K562 (cell line): Measurements from ENCODE around the gene NR2F2. TPM values are rescaled to one million over a fixed set of nuclear protein-coding genes. Genes with fewer than 3 reads are reported as not detected.

Experiments used
- ATAC-seq: fragments of 200-7000 bp; cut with Tn5 transposase; 3 replicates; pipeline ENCODE4 v1.9.1; 2020; ENCODE audit warnings: moderate library complexity
- BruUV-seq: library from RNA; stranded (reverse); fragments of 400-500 nt; replicated peaks from 2 replicates; lab custom pipeline; 2021; lab: Mats Ljungman, UMichigan
- CTCF ChIA-PET: fragments of 300-600 bp; formaldehyde crosslinking; extraction: SDS; loops from one replicate; lab custom pipeline; 2021; ENCODE audit warnings: low intra/inter-chr PET ratio; lab: Yijun Ruan, JAX
- POLR2A ChIA-PET: fragments of 300-600, 350-650 bp; sonication (Branson Sonifier 250); formaldehyde crosslinking; extraction: SDS; loops from one replicate; lab custom pipeline; 2021; ENCODE audit warnings: antibody characterized with exemption, inconsistent platforms; lab: Yijun Ruan, JAX
- DNase-seq, 4 experiments: peaks; one replicate each; pipeline versions ENCODE4 v3.0.0 to v3.0.0-alpha.2; 2011 to 2018; ENCODE audit warnings: low spot score in 3 of 4, mixed read lengths in 3 of 4; ENCODE audit errors: extremely low read depth in 1 of 4
- FAIRE-seq: peaks from 2 replicates; lab custom pipeline; 2011; peaks lifted over from hg19 to GRCh38; lab: Jason Lieb, UNC
- H2AFZ ChIP-seq: 2 replicates; pipeline ENCODE4 v1.6.0; 2011; ENCODE audit warnings: low read depth, low read length, control low read depth, inconsistent platforms
- H3K27ac ChIP-seq: fragments of 200-600 bp; 3 replicates; pipeline ENCODE4 v1.8.0; 2011; ENCODE audit warnings: low read depth, mild to moderate bottlenecking, control low read depth, inconsistent platforms, low read length, moderate library complexity, mixed read lengths; ENCODE audit errors: extremely low read depth
- H3K27me3 ChIP-seq, 2 experiments: fragments of 300-600 bp in 1 of 2; 2 replicates in 1 of 2; 3 replicates in 1 of 2; pipeline versions ENCODE4 v1.6.0 to v1.8.0; 2011; ENCODE audit warnings: inconsistent platforms in 2 of 2, low read length in 2 of 2, mild to moderate bottlenecking in 1 of 2, mixed read lengths in 1 of 2, moderate library complexity in 1 of 2; ENCODE audit not compliant: control insufficient read depth in 2 of 2, insufficient read depth in 2 of 2
- H3K36me3 ChIP-seq: fragments of 300-600 bp; 3 replicates; pipeline ENCODE4 v1.8.0; 2011; ENCODE audit warnings: mild to moderate bottlenecking, low read length, inconsistent platforms; ENCODE audit not compliant: control insufficient read depth, insufficient read depth
- H3K4me1 ChIP-seq, 2 experiments: fragments of 200-600 bp in 1 of 2; replicated peaks in 1 of 2; 2 replicates in 1 of 2; 3 replicates in 1 of 2; pipeline versions ENCODE4 v1.5.1 to v1.8.0; 2011; ENCODE audit warnings: inconsistent platforms in 2 of 2, low read length in 2 of 2, mild to moderate bottlenecking in 1 of 2, mixed read lengths in 1 of 2, moderate library complexity in 1 of 2; ENCODE audit not compliant: control insufficient read depth in 2 of 2, insufficient read depth in 2 of 2
- H3K4me2 ChIP-seq: 2 replicates; pipeline ENCODE4 v1.6.1; 2011; ENCODE audit warnings: low read length, control low read depth, inconsistent platforms, mixed read lengths; ENCODE audit not compliant: insufficient read depth
- H3K4me3 ChIP-seq: fragments of 200-600 bp; sonication (generic), shearing (Covaris generic); 2 replicates; pipeline ENCODE4 v1.5.1; 2016; ENCODE audit warnings: control low read depth, inconsistent platforms
- H3K79me2 ChIP-seq: fragments of 200-600 bp; 3 replicates; pipeline ENCODE4 v1.8.0; 2011; ENCODE audit warnings: low read length, inconsistent platforms; ENCODE audit not compliant: control insufficient read depth, insufficient read depth
- H3K9ac ChIP-seq, 2 experiments: 2 replicates each; pipeline versions ENCODE4 v1.6.0 to v1.6.1; 2011; ENCODE audit warnings: low read depth in 2 of 2, low read length in 2 of 2, control low read depth in 1 of 2, inconsistent platforms in 1 of 2, mild to moderate bottlenecking in 1 of 2, mixed read lengths in 1 of 2; ENCODE audit not compliant: insufficient read depth in 1 of 2
- H3K9me1 ChIP-seq: one replicate; pipeline ENCODE4 v1.6.0; 2011; ENCODE audit warnings: inconsistent platforms, mild to moderate bottlenecking, low read length, moderate library complexity; ENCODE audit not compliant: control insufficient read depth, insufficient read depth
- H3K9me3 ChIP-seq: replicated peaks from 2 replicates; pipeline ENCODE4 v1.5.1; 2011; ENCODE audit warnings: low read depth, low read length, inconsistent platforms; ENCODE audit not compliant: control insufficient read depth, insufficient read depth
- H4K20me1 ChIP-seq: replicated peaks from 2 replicates; pipeline ENCODE4 v1.6.1; 2011; ENCODE audit warnings: low read length, inconsistent platforms, mixed read lengths; ENCODE audit not compliant: control insufficient read depth, insufficient read depth
- CBFA2T2 ChIP-seq: fragments of 450-650 bp; conservative IDR thresholded peaks from 2 replicates; pipeline ENCODE4 v1.6.1; 2017; ENCODE audit warnings: mild to moderate bottlenecking
- FIP1L1 ChIP-seq: fragments of 200-400 bp; formaldehyde crosslinking; IDR thresholded peaks from 2 replicates; pipeline ENCODE4 v1.6.1; 2018; ENCODE audit warnings: mild to moderate bottlenecking, low read depth, low read length; ENCODE audit not compliant: poor library complexity, severe bottlenecking
- HINFP ChIP-seq: fragments of 450-650 bp; conservative IDR thresholded peaks from 2 replicates; pipeline ENCODE4 v1.6.1; 2016; ENCODE audit warnings: missing genetic modification characterization, low read depth, mild to moderate bottlenecking, control low read depth, missing compliant biosample characterization
- KDM5B ChIP-seq: fragments of 200-600 bp; sonication (generic); IDR thresholded peaks from 2 replicates; pipeline ENCODE4 v1.6.1; 2012; ENCODE audit warnings: low read depth, mild to moderate bottlenecking, moderate library complexity, low read length, control low read depth, inconsistent platforms; ENCODE audit not compliant: insufficient replicate concordance
- MAFG ChIP-seq: fragments of 450-650 bp; conservative IDR thresholded peaks from 2 replicates; pipeline ENCODE4 v1.6.1; 2016; ENCODE audit warnings: missing genetic modification characterization, missing compliant biosample characterization
- MEIS2 ChIP-seq: fragments of 450-650 bp; IDR thresholded peaks from 2 replicates; pipeline ENCODE4 v1.6.1; 2014; ENCODE audit warnings: mild to moderate bottlenecking; ENCODE audit not compliant: partially characterized antibody
- NFE2 ChIP-seq: IDR thresholded peaks from 2 replicates; pipeline ENCODE4 v1.6.1; 2014; ENCODE audit warnings: antibody characterized with exemption, low read depth
- POLR2G ChIP-seq: fragments of 200-400 bp; formaldehyde crosslinking; IDR thresholded peaks from 2 replicates; pipeline ENCODE4 v1.6.1; 2017; ENCODE audit warnings: low read depth, mild to moderate bottlenecking, antibody characterized with exemption, low read length, moderate library complexity
- PTRF ChIP-seq: fragments of 450-650 bp; IDR thresholded peaks from 2 replicates; pipeline ENCODE4 v1.6.1; 2016; ENCODE audit warnings: mild to moderate bottlenecking, missing genetic modification characterization, missing compliant biosample characterization
- TAF7 ChIP-seq: fragments of 450-650 bp; IDR thresholded peaks from 2 replicates; pipeline ENCODE4 v1.6.1; 2016; ENCODE audit warnings: missing genetic modification characterization, missing compliant biosample characterization
- ZBTB7A ChIP-seq: IDR thresholded peaks from 2 replicates; pipeline ENCODE4 v1.6.1; 2011; ENCODE audit warnings: low read depth, mild to moderate bottlenecking, low read length, moderate library complexity, borderline replicate concordance; ENCODE audit not compliant: control insufficient read depth
- ZFX ChIP-seq: sonication (generic); formaldehyde crosslinking; IDR thresholded peaks from 2 replicates; pipeline ENCODE4 v1.8.0; 2022; ENCODE audit warnings: mild to moderate bottlenecking, missing genetic modification reagents, moderate library complexity
- WGBS: fragments of 100-300 bp; shearing (Covaris generic); methylation state at CpG from one replicate; pipeline ENCODE4 v1.1.6; 2016; ENCODE audit warnings: low coverage, mixed read lengths; ENCODE audit not compliant: insufficient coverage; ENCODE audit errors: missing lambda C conversion rate; 5-methylcytosine and 5-hydroxymethylcytosine counted together
- in situ Hi-C: fragments of 300-500 bp; cut with MboI; formaldehyde crosslinking; loops from 4 replicates; pipeline ENCODE4 v1.15.0; 2018; ENCODE audit warnings: inconsistent platforms, mixed read lengths
- intact Hi-C: fragments of 100-400 bp; cut with micrococcal nuclease; formaldehyde crosslinking; loops from 2 replicates; pipeline ENCODE4 v1.14.2; 2022
- polyA plus RNA-seq, 8 experiments: library from polyadenylated mRNA; depleted of rRNA in 4 of 8; stranded (reverse) in 5 of 8; unstranded in 3 of 8; fragments of >200 nt; fragmentation: Nextera tagmentation in 2 of 8; fragmentation: Illumina TruSeq in 1 of 8; extraction: Ambion mirVana in 2 of 8; extraction: Trizol in 1 of 8; gene quantifications; 2 replicates each; pipeline versions ENCODE4 v1.2.1 to v1.2.3, GENCODE V29; 2011 to 2014; ENCODE audit warnings: inconsistent platforms in 1 of 8, missing spikeins in 1 of 8
- total RNA-seq, 7 experiments: library from RNA; depleted of rRNA in 6 of 7; stranded (reverse); fragments of >200 nt in 6 of 7; fragmentation: Illumina TruSeq in 2 of 7; extraction: Trizol in 2 of 7; gene quantifications; 2 replicates each; pipeline versions ENCODE4 v1.2.1 to v1.2.3, GENCODE V29; 2011 to 2021; ENCODE audit warnings: low replicate concordance in 1 of 7
- TF ChIP-seq, protein P1 (sequence below): fragments of 450-650 bp; formaldehyde crosslinking; IDR thresholded peaks from 2 replicates; pipeline ENCODE4 v1.4.0; 2022; ENCODE audit warnings: mild to moderate bottlenecking, moderate library complexity
- TF ChIP-seq, protein P2 (sequence below): fragments of 450-650 bp; IDR thresholded peaks from 2 replicates; pipeline ENCODE4 v1.6.1; 2016

The NR2F2 gene
- total and polyA plus RNA-seq, 9 of the 15 experiments (the other 6 are each of a cell fraction or from before 2014, with no cell fraction given) = 6.0 to 51.8 (median 11.1) TPM

DNA sequence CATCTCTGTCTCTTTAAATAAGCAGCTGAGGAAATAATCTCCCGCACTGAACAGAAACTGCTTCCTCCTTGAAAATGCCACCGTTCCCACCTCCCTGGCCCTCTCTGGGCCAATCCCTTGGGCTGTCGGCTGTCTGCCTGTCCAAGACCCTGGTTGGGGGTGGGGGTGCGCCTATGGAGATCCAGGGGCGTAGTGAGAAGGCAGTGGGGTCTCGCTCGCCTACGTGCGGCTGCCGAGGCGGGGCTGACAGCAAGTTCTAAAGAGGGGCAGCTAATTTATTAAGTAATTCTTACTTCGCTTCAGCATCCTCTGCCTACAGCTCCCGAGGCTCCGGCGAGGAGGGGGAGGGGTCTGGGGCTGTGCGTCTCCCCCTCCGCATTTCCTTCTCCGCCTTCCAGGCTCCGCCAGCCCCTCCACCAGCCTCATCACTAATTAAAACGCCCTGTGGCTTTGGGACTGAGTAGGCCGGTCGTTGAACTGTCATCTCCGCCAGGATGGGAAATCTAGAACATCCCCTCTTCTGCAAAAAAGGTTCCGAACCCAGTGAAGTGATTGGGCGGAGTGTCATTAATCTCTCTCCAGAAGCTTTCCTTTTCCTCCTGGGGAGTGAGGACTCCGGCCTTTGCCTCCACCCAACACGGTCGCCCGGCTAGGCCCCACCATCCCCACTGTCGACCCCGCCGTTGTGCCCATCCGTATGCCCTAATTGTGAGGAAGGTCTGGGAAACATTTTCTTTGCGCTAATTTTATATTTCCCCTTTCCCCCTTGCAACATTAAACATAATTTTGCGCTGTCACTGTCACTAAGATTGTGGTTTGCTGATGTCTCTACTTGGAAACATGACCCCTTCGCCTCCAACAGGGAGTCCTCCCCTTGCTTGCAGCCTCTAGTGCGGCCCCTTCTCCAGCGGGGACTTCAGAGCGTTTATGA lies 16.9 kb downstream of the NR2F2 start:
- BruUV-seq = no TSS peak
- Histone ChIP-seq H3K9me3 (peaks cover 2% of the 10 kb centered on the region; the same call in 1 of the 2 replicates), H3K36me3 (peaks cover 41% of the 10 kb centered on the region; the same call in 2 of the 3 replicates), H4K20me1 (no peaks in the 10 kb centered on the region), H3K9me1 (no peaks in the 10 kb centered on the region), H2AFZ (no peak overlapping the region; the same call in 1 of the 2 replicates), H3K4me2 (peak overlapping the region; percentile 26), H3K4me3 (peak overlapping the region; percentile 13; the same call in 1 of the 2 replicates), H3K27me3 (no peaks in the 10 kb centered on the region), H3K4me1 (peaks cover 3 to 40% of the 10 kb centered on the region in 2 experiments; a peak in 3 of 5 replicates), H3K27ac (peak overlapping the region; percentile 48; the same call in 2 of the 3 replicates), H3K79me2 (peaks cover 38% of the 10 kb centered on the region; the same call in 2 of the 3 replicates), H3K9ac (peak overlapping the region in 1 of 2 experiments; percentile 81; a peak in 3 of 4 replicates)
- in situ Hi-C loops (loop anchor here (25.0 kb wide), 1 partner anchor 890 kb away; no protein-coding TSS in a partner anchor), intact Hi-C loops (no loop called here)
- ATAC-seq (peak; percentile 67), DNase-seq (peak in 2 of 4 experiments; percentile 39 to 45), FAIRE-seq (no peak)
- POLR2A ChIA-PET = interaction anchor here (0.6 to 1.8 kb wide), 3 partner anchors 12 to 1286 kb away, joined by 3 to 7 read pairs (median 6); no protein-coding TSS in a partner anchor
- CTCF ChIA-PET = no interaction called here
- WGBS = 65% methylated on average over 37 of the region's 39 CpGs
- TF ChIP-seq MEIS2 = peak; percentile 58
- TF ChIP-seq POLR2G = peak; percentile 44
- no peak for TF ChIP-seq HINFP (tag)
- TF ChIP-seq CBFA2T2 = no peak
- no peak for TF ChIP-seq PTRF (tag)
- peak; percentile 36; the same call in 1 of the 2 replicates for TF ChIP-seq MAFG (tag)
- no peak for TF ChIP-seq FIP1L1
- TF ChIP-seq KDM5B = no peak
- TF ChIP-seq TAF7 (tag) = no peak
- peak; percentile 69 for TF ChIP-seq NFE2
- TF ChIP-seq, protein P1, sequence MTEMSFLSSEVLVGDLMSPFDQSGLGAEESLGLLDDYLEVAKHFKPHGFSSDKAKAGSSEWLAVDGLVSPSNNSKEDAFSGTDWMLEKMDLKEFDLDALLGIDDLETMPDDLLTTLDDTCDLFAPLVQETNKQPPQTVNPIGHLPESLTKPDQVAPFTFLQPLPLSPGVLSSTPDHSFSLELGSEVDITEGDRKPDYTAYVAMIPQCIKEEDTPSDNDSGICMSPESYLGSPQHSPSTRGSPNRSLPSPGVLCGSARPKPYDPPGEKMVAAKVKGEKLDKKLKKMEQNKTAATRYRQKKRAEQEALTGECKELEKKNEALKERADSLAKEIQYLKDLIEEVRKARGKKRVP (CRISPR knock-in tag) = no peak
- TF ChIP-seq, protein P2, sequence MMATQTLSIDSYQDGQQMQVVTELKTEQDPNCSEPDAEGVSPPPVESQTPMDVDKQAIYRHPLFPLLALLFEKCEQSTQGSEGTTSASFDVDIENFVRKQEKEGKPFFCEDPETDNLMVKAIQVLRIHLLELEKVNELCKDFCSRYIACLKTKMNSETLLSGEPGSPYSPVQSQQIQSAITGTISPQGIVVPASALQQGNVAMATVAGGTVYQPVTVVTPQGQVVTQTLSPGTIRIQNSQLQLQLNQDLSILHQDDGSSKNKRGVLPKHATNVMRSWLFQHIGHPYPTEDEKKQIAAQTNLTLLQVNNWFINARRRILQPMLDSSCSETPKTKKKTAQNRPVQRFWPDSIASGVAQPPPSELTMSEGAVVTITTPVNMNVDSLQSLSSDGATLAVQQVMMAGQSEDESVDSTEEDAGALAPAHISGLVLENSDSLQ = peak; percentile 27
- TF ChIP-seq ZBTB7A = peak; percentile 24; the same call in 1 of the 2 replicates
- TF ChIP-seq ZFX = peak; percentile 21; the same call in 1 of the 2 replicates
